Measurements from ENCODE around the gene UBE2E3. TPM values are rescaled to one million over a fixed set of nuclear protein-coding genes. Genes with fewer than 3 reads are reported as not detected.

UBE2E3 gene
- polyA plus RNA-seq, 1 experiment: 127 TPM

DNA sequence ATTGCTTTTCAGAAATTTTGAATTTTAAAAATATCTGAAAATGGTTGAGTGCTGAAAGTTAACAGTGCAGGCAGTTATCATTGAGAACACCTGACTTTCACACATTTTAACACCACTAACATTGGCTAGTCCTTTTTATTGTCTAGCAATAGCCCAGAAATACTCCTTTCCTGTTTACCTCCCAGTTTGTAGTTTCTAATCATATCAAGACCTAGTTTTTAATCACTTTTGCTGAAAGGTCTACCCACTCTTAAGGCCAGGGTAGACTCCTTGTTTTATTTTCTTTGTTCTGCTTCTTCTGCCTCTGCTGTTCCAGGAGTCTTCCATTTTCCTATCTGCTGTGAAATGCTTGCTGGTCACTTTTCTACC lies 72.1 kb downstream of the UBE2E3 start:
- TF ChIP-seq, protein P1, sequence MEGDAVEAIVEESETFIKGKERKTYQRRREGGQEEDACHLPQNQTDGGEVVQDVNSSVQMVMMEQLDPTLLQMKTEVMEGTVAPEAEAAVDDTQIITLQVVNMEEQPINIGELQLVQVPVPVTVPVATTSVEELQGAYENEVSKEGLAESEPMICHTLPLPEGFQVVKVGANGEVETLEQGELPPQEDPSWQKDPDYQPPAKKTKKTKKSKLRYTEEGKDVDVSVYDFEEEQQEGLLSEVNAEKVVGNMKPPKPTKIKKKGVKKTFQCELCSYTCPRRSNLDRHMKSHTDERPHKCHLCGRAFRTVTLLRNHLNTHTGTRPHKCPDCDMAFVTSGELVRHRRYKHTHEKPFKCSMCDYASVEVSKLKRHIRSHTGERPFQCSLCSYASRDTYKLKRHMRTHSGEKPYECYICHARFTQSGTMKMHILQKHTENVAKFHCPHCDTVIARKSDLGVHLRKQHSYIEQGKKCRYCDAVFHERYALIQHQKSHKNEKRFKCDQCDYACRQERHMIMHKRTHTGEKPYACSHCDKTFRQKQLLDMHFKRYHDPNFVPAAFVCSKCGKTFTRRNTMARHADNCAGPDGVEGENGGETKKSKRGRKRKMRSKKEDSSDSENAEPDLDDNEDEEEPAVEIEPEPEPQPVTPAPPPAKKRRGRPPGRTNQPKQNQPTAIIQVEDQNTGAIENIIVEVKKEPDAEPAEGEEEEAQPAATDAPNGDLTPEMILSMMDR (IDR thresholded peaks at IDR 0.05; ENCODE audit: low read depth, low read length): no peak
- Histone ChIP-seq H3K27me3 (ENCODE audit: control insufficient read depth, insufficient read depth, low read length) (no peaks in the 10 kb centered on the region), H3K4me3 (ENCODE audit: low read depth, low read length) (no peak overlapping the region), H3K9me3 (ENCODE audit: control insufficient read depth, insufficient read depth, low read length) (no peaks in the 10 kb centered on the region), H3K27ac (ENCODE audit: low read depth, low read length) (no peak overlapping the region)
- ChIA-PET POLR2A (no interaction called here), CTCF (no interaction called here)
- no peak for DNase-seq (ENCODE audit: low read depth, low spot score)

DNA sequence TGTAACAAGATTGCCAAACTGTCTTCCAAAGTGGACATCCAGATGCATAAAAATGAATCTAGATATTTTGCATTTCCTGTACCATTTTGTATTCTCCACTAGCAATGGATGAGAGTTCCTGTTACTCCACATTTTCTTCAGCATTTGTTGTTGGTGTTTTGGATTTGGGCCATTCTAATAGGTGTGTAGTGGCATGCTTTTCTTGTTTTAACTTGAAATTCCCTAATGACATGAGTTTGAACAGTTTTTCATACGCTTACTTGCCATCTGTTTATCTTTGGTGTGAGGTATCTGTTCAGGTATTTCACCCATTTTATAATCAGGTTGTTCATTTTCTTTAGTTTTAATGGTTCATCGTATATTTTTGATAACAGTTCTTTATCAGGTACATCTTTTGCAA lies 73.9 kb downstream of the UBE2E3 start:
- no peak overlapping the region for H3K27ac ChIP-seq (ENCODE audit: low read depth, low read length)
- TF ChIP-seq, protein P1 (IDR thresholded peaks at IDR 0.05; ENCODE audit: low read depth, low read length): no peak
- no peak overlapping the region for H3K4me3 ChIP-seq (ENCODE audit: low read depth, low read length)
- ChIA-PET CTCF (no interaction called here), POLR2A (no interaction called here)
- no peaks in the 10 kb centered on the region for H3K9me3 ChIP-seq (ENCODE audit: control insufficient read depth, insufficient read depth, low read length)
- no peak for DNase-seq (ENCODE audit: low read depth, low spot score)
- no peaks in the 10 kb centered on the region for H3K27me3 ChIP-seq (ENCODE audit: control insufficient read depth, insufficient read depth, low read length)

DNA sequence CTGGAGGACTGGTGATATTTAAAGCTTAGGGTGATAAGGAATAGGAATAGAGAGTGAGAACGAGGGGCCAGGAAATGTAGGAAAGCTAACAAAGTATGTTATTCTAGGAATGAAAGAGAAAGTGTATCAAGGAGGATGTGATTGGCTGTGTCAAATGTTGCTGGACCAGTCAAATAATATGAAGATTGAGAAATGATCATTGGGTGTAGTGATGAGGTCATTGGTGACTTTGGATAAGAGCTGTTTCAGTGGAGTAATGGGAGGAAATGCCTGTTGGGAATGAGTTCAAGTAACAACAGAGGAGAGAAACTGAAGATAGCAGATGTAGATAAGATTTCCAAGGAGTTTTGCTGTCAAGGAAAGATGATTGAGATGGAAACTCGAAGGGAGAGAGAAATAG lies 74.4 kb downstream of the UBE2E3 start:
- H3K27me3 ChIP-seq (ENCODE audit: control insufficient read depth, insufficient read depth, low read length): no peaks in the 10 kb centered on the region
- no peaks in the 10 kb centered on the region for H3K9me3 ChIP-seq (ENCODE audit: control insufficient read depth, insufficient read depth, low read length)
- TF ChIP-seq, protein P1 (IDR thresholded peaks at IDR 0.05; ENCODE audit: low read depth, low read length): no peak
- ChIA-PET CTCF (no interaction called here), POLR2A (no interaction called here)
- H3K27ac ChIP-seq (ENCODE audit: low read depth, low read length): no peak overlapping the region
- H3K4me3 ChIP-seq (ENCODE audit: low read depth, low read length): no peak overlapping the region
- DNase-seq (ENCODE audit: low read depth, low spot score): no peak

DNA sequence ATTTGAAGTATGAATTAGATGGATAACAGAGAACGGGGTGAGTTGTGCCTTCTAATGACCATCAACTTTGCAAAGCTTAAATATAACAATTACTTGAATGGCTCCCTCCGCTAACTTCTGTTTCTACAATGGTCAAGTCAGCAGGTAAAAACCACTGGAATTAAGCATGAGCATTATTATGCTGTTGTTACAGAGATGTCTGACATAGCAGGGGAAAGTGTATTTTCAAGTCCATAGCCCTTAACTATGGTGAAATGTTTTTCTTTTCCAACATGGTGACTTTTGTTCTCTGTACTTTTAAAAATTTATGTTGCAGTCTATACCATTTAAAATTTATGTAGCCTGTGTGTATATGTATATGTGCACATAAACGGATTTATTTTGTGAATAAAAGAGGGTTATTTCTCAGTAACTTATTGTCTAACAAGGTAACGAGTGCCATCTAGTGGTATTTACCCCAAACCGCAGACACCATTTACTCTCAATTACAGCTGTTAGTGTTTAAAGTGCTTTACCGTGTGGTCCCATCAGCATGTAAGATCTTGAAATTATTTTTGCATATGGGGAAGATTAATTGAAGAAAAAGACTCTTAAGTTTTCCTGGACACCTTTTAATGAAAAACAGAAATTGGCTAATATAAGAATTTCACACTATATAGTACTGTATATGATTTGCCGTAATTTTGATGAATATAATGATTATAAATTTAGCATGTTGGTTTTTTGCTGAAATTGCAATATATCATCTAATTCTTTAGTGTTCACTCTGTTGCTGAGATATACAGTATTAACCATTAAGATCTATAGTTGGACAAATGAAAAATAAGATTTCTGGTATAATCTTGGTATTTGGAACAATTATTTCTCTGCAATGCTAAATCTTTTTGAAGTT lies 78.2 kb downstream of the UBE2E3 start:
- DNase-seq (ENCODE audit: low read depth, low spot score): no peak
- TF ChIP-seq, protein P1 (IDR thresholded peaks at IDR 0.05; ENCODE audit: low read depth, low read length): peak; percentile 41
- ChIA-PET POLR2A (no interaction called here), CTCF (interaction anchor here (0.7 to 1.4 kb wide), 8 partner anchors 10 to 933 kb away, joined by 3 to 10 read pairs (median 4); partner anchors contain the start of gene UBE2E3)
- Histone ChIP-seq H3K27me3 (ENCODE audit: control insufficient read depth, insufficient read depth, low read length) (no peaks in the 10 kb centered on the region), H3K9me3 (ENCODE audit: control insufficient read depth, insufficient read depth, low read length) (no peaks in the 10 kb centered on the region), H3K27ac (ENCODE audit: low read depth, low read length) (no peak overlapping the region), H3K4me3 (ENCODE audit: low read depth, low read length) (no peak overlapping the region)

DNA sequence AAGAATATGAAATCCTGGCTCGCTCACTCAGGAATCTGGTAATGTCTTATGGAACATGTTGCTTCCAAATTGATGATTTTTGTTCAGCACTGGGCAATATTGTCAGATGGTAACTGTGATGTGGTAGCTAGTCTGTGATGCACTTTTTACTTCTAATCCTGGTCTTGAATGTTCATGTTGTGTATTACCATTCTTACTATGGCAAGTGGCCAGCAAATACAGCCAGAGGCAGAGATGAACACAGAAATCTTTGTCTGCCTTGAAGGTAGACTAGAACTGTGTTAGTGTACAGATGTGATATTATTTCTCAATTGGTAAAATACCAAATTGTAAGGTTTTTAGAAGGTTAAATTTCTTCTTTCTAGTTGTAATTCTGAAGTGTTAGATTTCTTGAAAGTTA lies 83.3 kb downstream of the UBE2E3 start:
- DNase-seq (ENCODE audit: low read depth, low spot score): no peak
- H3K27me3 ChIP-seq (ENCODE audit: control insufficient read depth, insufficient read depth, low read length): no peaks in the 10 kb centered on the region
- CTCF ChIA-PET: no interaction called here
- POLR2A ChIA-PET: no interaction called here
- TF ChIP-seq, protein P1 (IDR thresholded peaks at IDR 0.05; ENCODE audit: low read depth, low read length): no peak
- H3K27ac ChIP-seq (ENCODE audit: low read depth, low read length): no peak overlapping the region
- no peaks in the 10 kb centered on the region for H3K9me3 ChIP-seq (ENCODE audit: control insufficient read depth, insufficient read depth, low read length)
- no peak overlapping the region for H3K4me3 ChIP-seq (ENCODE audit: low read depth, low read length)

Data from AG04450 (cell line).